OCI-LY3 (cell line): ENCODE data around the gene MACROD2.

Source experiments
- CTCF ChIP-seq: fragments of 200-600, 300-600 bp; sonication (generic); IDR thresholded peaks from 2 replicates; pipeline ENCODE4 v1.5.1; 2014; ENCODE audit warnings: antibody characterized with exemption, low read length, low read depth
- EZH2phosphoT487 ChIP-seq: fragments of 200-600 bp; shearing (Covaris generic); IDR thresholded peaks from 2 replicates; pipeline ENCODE4 v1.6.1; 2018; ENCODE audit warnings: antibody characterized with exemption, mixed run types, low read depth

DNA sequence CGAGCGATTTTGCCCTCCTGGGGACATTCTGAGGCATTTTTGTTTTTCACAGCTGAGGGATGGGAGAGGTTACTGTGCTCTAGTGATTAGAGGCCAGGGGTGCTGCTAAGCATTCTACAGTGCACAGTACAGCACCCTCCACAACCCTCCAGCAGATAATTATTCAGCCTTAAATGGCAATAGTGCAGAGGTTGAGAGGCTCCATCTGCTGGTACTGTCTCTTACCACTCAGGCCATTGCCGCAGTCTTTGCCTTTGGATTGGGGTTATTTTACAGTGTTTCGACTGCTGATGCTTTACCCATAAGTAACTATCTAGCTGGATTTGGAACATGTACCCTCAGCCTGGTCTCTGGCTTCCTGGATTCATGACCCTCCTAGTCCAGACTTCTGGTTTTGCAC lies 1872.6 kb downstream of the MACROD2 start:
- TF ChIP-seq CTCF (peak; percentile 74), EZH2phosphoT487 (no peak)
